GM12878 (cell line): Measurements from ENCODE around the gene CDC42BPB. TPM values are rescaled to one million over a fixed set of nuclear protein-coding genes. Genes with fewer than 3 reads are reported as not detected.

Experiments
- ATAC-seq: fragments of 200-7000 bp; cut with Tn5 transposase; 3 replicates; pipeline ENCODE4 v1.9.1; 2020; ENCODE audit warnings: mild to moderate bottlenecking, moderate library complexity
- BruUV-seq: library from RNA; stranded (reverse); fragments of 400-500 nt; replicated peaks from 2 replicates; lab custom pipeline; 2021; lab: Mats Ljungman, UMichigan
- CTCF ChIA-PET: fragments of 300-600 bp; sonication (Branson Sonifier 250); formaldehyde crosslinking; extraction: SDS; loops from one replicate; lab custom pipeline; 2021; ENCODE audit warnings: inconsistent platforms; lab: Yijun Ruan, JAX
- POLR2A ChIA-PET: fragments of 350-600 bp; formaldehyde crosslinking; extraction: SDS; loops from one replicate; lab custom pipeline; 2021; ENCODE audit warnings: inconsistent platforms; lab: Charles Lee
- RAD21 ChIA-PET: fragments of 300-600 bp; sonication (Branson Sonifier 250); formaldehyde crosslinking; loops from one replicate; lab custom pipeline; 2023; ENCODE audit warnings: antibody characterized with exemption; ENCODE audit not compliant: unreplicated experiment; lab: Charles Lee
- SMC1A ChIA-PET: fragments of 300-600 bp; sonication (Branson Sonifier 250); formaldehyde crosslinking; loops from one replicate; lab custom pipeline; 2023; ENCODE audit not compliant: unreplicated experiment, uncharacterized antibody; lab: Charles Lee
- DNase-seq: peaks from one replicate; pipeline ENCODE4 v3.0.0-alpha.2; 2011; ENCODE audit warnings: low read depth, low spot score
- FAIRE-seq: peaks from 3 replicates; lab custom pipeline; 2011; peaks lifted over from hg19 to GRCh38; lab: Jason Lieb, UNC
- H2AFZ ChIP-seq: 2 replicates; pipeline ENCODE4 v1.6.0; 2011; ENCODE audit warnings: low read depth, low read length, control low read depth; ENCODE audit not compliant: control insufficient read depth
- H3K27ac ChIP-seq: 2 replicates; pipeline ENCODE4 v1.5.1; 2011; ENCODE audit warnings: control low read depth; ENCODE audit not compliant: control insufficient read depth, insufficient read depth
- H3K27me3 ChIP-seq, 2 experiments: replicated peaks in 1 of 2; 2 replicates each; pipeline versions ENCODE4 v1.6.0 to v1.6.1; 2011; ENCODE audit warnings: low read length in 1 of 2; ENCODE audit not compliant: control insufficient read depth in 2 of 2, insufficient read depth in 2 of 2
- H3K36me3 ChIP-seq, 2 experiments: 2 replicates each; pipeline ENCODE4 v1.5.1; 2011; ENCODE audit warnings: low read length in 1 of 2; ENCODE audit not compliant: control insufficient read depth in 2 of 2, insufficient read depth in 2 of 2
- H3K4me1 ChIP-seq: 2 replicates; pipeline ENCODE4 v1.6.1; 2011; ENCODE audit warnings: mild to moderate bottlenecking, low read length, moderate library complexity, mixed read lengths; ENCODE audit not compliant: control insufficient read depth, insufficient read depth
- H3K4me2 ChIP-seq: 2 replicates; pipeline ENCODE4 v1.6.0; 2011; ENCODE audit warnings: control low read depth; ENCODE audit not compliant: control insufficient read depth, insufficient read depth
- H3K4me3 ChIP-seq: fragments of 200-600 bp; sonication (generic); 2 replicates; pipeline ENCODE4 v1.5.1; 2016
- H3K79me2 ChIP-seq: 2 replicates; pipeline ENCODE4 v1.6.0; 2011; ENCODE audit warnings: low read length; ENCODE audit not compliant: control insufficient read depth, insufficient read depth
- H3K9ac ChIP-seq: 2 replicates; pipeline ENCODE4 v1.8.0; 2011; ENCODE audit warnings: low read length, control low read depth, mixed read lengths; ENCODE audit not compliant: control insufficient read depth, insufficient read depth
- H3K9me3 ChIP-seq: replicated peaks from 3 replicates; pipeline ENCODE4 v1.5.1; 2011; ENCODE audit warnings: mild to moderate bottlenecking, low read length; ENCODE audit not compliant: control insufficient read depth, insufficient read depth
- H4K20me1 ChIP-seq: 2 replicates; pipeline ENCODE4 v1.6.0; 2011; ENCODE audit not compliant: control insufficient read depth, insufficient read depth
- BHLHE40 ChIP-seq, 2 experiments: fragments of 450-650 bp in 1 of 2; IDR thresholded peaks; 2 replicates each; pipeline ENCODE4 v1.6.1; 2011 to 2017; ENCODE audit warnings: low read depth in 2 of 2, borderline replicate concordance in 1 of 2, improper control_type of control experiment in 1 of 2, low read length in 1 of 2, mild to moderate bottlenecking in 1 of 2
- BMI1 ChIP-seq: fragments of 450-650 bp; IDR thresholded peaks from 2 replicates; pipeline ENCODE4 v1.6.1; 2016; ENCODE audit warnings: mild to moderate bottlenecking, moderate library complexity, borderline replicate concordance
- BRCA1 ChIP-seq: IDR thresholded peaks from 2 replicates; pipeline ENCODE4 v1.6.1; 2011; ENCODE audit warnings: low read depth, low read length, improper control_type of control experiment
- DPF2 ChIP-seq: fragments of 450-650 bp; IDR thresholded peaks from 2 replicates; pipeline ENCODE4 v1.6.1; 2017; ENCODE audit warnings: mild to moderate bottlenecking
- IKZF2 ChIP-seq, 2 experiments: fragments of 450-650 bp; IDR thresholded peaks; 2 replicates each; pipeline ENCODE4 v1.6.1; 2017; ENCODE audit warnings: mild to moderate bottlenecking in 2 of 2, moderate library complexity in 2 of 2
- LARP7 ChIP-seq: fragments of 450-650 bp; IDR thresholded peaks from 2 replicates; pipeline ENCODE4 v1.6.1; 2017; ENCODE audit warnings: mild to moderate bottlenecking
- MEF2B ChIP-seq: fragments of 450-650 bp; IDR thresholded peaks from 2 replicates; pipeline ENCODE4 v1.6.1; 2018; ENCODE audit warnings: mild to moderate bottlenecking, moderate library complexity; ENCODE audit not compliant: partially characterized antibody, poor library complexity, severe bottlenecking
- MXI1 ChIP-seq: fragments of 150-350 bp; IDR thresholded peaks from 2 replicates; pipeline ENCODE4 v1.6.1; 2011; ENCODE audit warnings: low read depth, mild to moderate bottlenecking, inconsistent platforms, low read length, improper control_type of control experiment
- MYB ChIP-seq: fragments of 150-350 bp; IDR thresholded peaks from 2 replicates; pipeline ENCODE4 v1.6.1; 2014; ENCODE audit warnings: mild to moderate bottlenecking, low read depth, low read length, borderline replicate concordance
- NR2C1 ChIP-seq: fragments of 450-650 bp; IDR thresholded peaks from 2 replicates; pipeline ENCODE4 v1.6.1; 2017; ENCODE audit warnings: antibody characterized with exemption, mild to moderate bottlenecking, moderate library complexity
- RAD21 ChIP-seq: IDR thresholded peaks from 2 replicates; pipeline ENCODE4 v1.6.1; 2011; ENCODE audit warnings: mild to moderate bottlenecking, low read depth, low read length, moderate library complexity; ENCODE audit not compliant: insufficient read depth
- RUNX3 ChIP-seq: IDR thresholded peaks from 2 replicates; pipeline ENCODE4 v1.6.1; 2012; ENCODE audit warnings: low read length, inconsistent platforms
- SMC3 ChIP-seq: IDR thresholded peaks from 2 replicates; pipeline ENCODE4 v1.6.1; 2011; ENCODE audit warnings: low read length, improper control_type of control experiment, borderline replicate concordance
- SPI1 ChIP-seq: IDR thresholded peaks from 2 replicates; pipeline ENCODE4 v1.6.1; 2011; ENCODE audit warnings: low read depth, mild to moderate bottlenecking, low read length, moderate library complexity, borderline replicate concordance; ENCODE audit not compliant: insufficient read depth
- STAT3 ChIP-seq: IDR thresholded peaks from 2 replicates; pipeline ENCODE4 v1.6.1; 2011; ENCODE audit warnings: low read depth, low read length, improper control_type of control experiment
- WGBS: methylation state at CpG from one replicate; pipeline ENCODE4 v1.1.6; 2016; ENCODE audit warnings: low lambda C conversion rate; ENCODE audit not compliant: insufficient replicate concordance, insufficient coverage; ENCODE audit errors: missing lambda C conversion rate; 5-methylcytosine and 5-hydroxymethylcytosine counted together
- in situ Hi-C: fragments of 300-500 bp; cut with MboI; formaldehyde crosslinking; loops from 9 replicates; pipeline ENCODE4 v1.14.3; 2018; ENCODE audit warnings: mixed read lengths
- intact Hi-C: fragments of 100-400 bp; cut with micrococcal nuclease; formaldehyde crosslinking; loops from one replicate; pipeline ENCODE4 v1.14.2; 2022; ENCODE audit not compliant: unreplicated experiment
- polyA plus RNA-seq, 11 experiments: library from polyadenylated mRNA; depleted of rRNA in 4 of 11; unstranded in 6 of 11; stranded (reverse) in 5 of 11; fragments of >200 nt; fragmentation: Nextera tagmentation in 4 of 11; fragmentation: Illumina TruSeq in 1 of 11; extraction: Ambion mirVana in 4 of 11; extraction: Trizol in 1 of 11; gene quantifications; 1 replicate in 1 of 11; 2 replicates in 10 of 11; pipeline versions ENCODE4 v1.2.1 to v1.2.3, GENCODE V29; 2011 to 2016; ENCODE audit warnings: inconsistent platforms in 2 of 11, missing spikeins in 2 of 11, low read depth in 1 of 11
- total RNA-seq, 4 experiments: library from RNA; depleted of rRNA in 3 of 4; stranded (reverse); fragments of >200 nt in 3 of 4; fragmentation: Illumina TruSeq in 1 of 4; extraction: Trizol in 1 of 4; gene quantifications; 2 replicates each; pipeline versions ENCODE4 v1.2.1 to v1.2.3, GENCODE V29; 2013 to 2021
- TF ChIP-seq, protein P1 (sequence below), 3 experiments: IDR thresholded peaks in 2 of 3; conservative IDR thresholded peaks in 1 of 3; 2 replicates each; pipeline ENCODE4 v1.5.1; 2011; ENCODE audit warnings: low read depth in 3 of 3, low read length in 3 of 3, mild to moderate bottlenecking in 3 of 3, control low read depth in 2 of 3, moderate library complexity in 2 of 3, inconsistent platforms in 1 of 3, mixed read lengths in 1 of 3; ENCODE audit not compliant: control insufficient read depth in 2 of 3, insufficient read depth in 1 of 3; ENCODE audit errors: extremely low read depth in 1 of 3
- TF ChIP-seq, protein P2 (sequence below): IDR thresholded peaks from 2 replicates; pipeline ENCODE4 v1.6.1; 2011; ENCODE audit warnings: borderline replicate concordance, low read depth, mild to moderate bottlenecking, moderate library complexity, mixed read lengths, low read length; ENCODE audit not compliant: insufficient read depth; ENCODE audit errors: extremely low read length
- TF ChIP-seq, protein P3 (sequence below): fragments of 450-650 bp; conservative IDR thresholded peaks from 2 replicates; pipeline ENCODE4 v1.6.1; 2017; ENCODE audit warnings: mild to moderate bottlenecking, moderate library complexity

CDC42BPB gene
- total and polyA plus RNA-seq, 10 of the 15 experiments (the other 5 are each of a cell fraction or from before 2014, with no cell fraction given): 0.42 to 22.1 (median 13.3) TPM

DNA sequence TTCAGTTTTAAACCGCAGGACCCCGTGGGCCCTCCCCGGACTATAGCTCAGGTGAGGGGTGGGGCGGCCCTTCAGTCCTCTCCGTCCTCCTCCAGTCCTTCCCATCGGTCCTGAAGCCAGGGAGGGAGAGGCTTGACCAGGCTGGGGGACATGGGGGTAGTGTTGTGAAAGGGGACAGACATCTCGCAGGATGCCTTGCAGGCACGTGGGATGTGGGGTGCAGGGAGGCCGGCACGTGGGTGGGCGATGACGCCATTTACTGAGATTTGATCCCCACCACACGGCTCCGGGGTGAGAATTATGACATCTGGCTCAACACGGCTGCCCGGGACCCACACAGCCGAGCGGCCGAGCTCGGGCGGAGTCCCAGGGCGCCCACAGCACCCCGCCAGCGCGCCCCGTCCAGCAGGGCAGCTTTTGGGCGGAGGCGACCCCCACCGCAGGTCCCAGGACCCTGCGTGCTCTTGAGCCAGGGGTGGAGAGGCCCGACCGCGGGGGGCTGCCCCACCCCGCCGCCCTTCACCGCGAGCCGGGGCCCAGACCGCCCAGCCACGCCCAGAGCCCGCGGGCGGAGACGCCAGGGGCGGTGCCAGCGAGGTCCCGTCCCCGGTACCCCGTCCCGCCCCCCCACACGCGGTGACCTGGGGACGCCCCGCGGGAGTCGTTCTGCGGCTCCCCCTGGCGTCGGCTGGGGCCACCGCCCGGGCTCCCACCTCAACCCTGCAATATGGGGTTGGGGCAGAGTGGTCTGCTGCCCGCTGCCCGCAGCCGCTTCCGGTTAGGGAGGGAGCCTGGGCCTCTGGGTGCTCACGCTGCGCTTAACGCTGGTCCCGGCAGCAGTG, 33.9 kb upstream of the CDC42BPB start:
- 3% methylated on average over 38 of the region's 69 CpGs for WGBS
- Histone ChIP-seq H4K20me1 (no peaks in the 10 kb centered on the region), H3K4me3 (peak overlapping the region; percentile 45; the same call in 1 of the 2 replicates), H3K4me2 (peak overlapping the region; percentile 98), H3K9ac (peak overlapping the region; percentile 19; the same call in 1 of the 2 replicates), H3K79me2 (no peaks in the 10 kb centered on the region), H3K36me3 (no peaks in the 10 kb centered on the region), H3K27me3 (no peaks in the 10 kb centered on the region), H3K4me1 (peaks cover 13% of the 10 kb centered on the region), H3K27ac (no peak overlapping the region), H2AFZ (peak overlapping the region; percentile 87), H3K9me3 (no peaks in the 10 kb centered on the region)
- in situ Hi-C loops: no loop called here
- peak; percentile 89 for ATAC-seq
- ChIA-PET RAD21 (interaction anchor here (1.0 kb wide), 1 partner anchor 13 kb away, joined by 3 read pairs; no protein-coding TSS in a partner anchor), CTCF (interaction anchor here (0.7 to 2.0 kb wide), 3 partner anchors 14 to 200 kb away, joined by 3 to 9 read pairs (median 4); no protein-coding TSS in a partner anchor), POLR2A (no interaction called here), SMC1A (interaction anchor here (0.6 kb wide), 1 partner anchor 22 kb away, joined by 3 read pairs; no protein-coding TSS in a partner anchor)
- no peak for FAIRE-seq
- no peak for DNase-seq
- BruUV-seq: no TSS peak
- intact Hi-C loops: no loop called here
- TF ChIP-seq SMC3: peak; percentile 42; the same call in 1 of the 2 replicates
- no peak for TF ChIP-seq MYB
- TF ChIP-seq, protein P1, sequence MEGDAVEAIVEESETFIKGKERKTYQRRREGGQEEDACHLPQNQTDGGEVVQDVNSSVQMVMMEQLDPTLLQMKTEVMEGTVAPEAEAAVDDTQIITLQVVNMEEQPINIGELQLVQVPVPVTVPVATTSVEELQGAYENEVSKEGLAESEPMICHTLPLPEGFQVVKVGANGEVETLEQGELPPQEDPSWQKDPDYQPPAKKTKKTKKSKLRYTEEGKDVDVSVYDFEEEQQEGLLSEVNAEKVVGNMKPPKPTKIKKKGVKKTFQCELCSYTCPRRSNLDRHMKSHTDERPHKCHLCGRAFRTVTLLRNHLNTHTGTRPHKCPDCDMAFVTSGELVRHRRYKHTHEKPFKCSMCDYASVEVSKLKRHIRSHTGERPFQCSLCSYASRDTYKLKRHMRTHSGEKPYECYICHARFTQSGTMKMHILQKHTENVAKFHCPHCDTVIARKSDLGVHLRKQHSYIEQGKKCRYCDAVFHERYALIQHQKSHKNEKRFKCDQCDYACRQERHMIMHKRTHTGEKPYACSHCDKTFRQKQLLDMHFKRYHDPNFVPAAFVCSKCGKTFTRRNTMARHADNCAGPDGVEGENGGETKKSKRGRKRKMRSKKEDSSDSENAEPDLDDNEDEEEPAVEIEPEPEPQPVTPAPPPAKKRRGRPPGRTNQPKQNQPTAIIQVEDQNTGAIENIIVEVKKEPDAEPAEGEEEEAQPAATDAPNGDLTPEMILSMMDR (IDR thresholded peaks at IDR 0.05 in 2 of 3, conservative IDR thresholded peaks at IDR 0.05 in 1 of 3; ENCODE audit: control insufficient read depth in 2 of 3, extremely low read depth in 1 of 3, insufficient read depth in 1 of 3, low read depth in 3 of 3, low read length in 3 of 3): peak; percentile 43 to 78 (median 73)
- TF ChIP-seq BHLHE40 (IDR thresholded peaks at IDR 0.05; ENCODE audit: borderline replicate concordance in 1 of 2, low read depth in 2 of 2, low read length in 1 of 2): peak; percentile 74 to 90; a peak in 3 of 4 replicates
- no peak for TF ChIP-seq MXI1
- TF ChIP-seq STAT3: no peak
- TF ChIP-seq SPI1: no peak
- no peak; the same call in 1 of the 2 replicates for TF ChIP-seq RUNX3
- peak; percentile 21 for TF ChIP-seq MEF2B
- TF ChIP-seq RAD21: peak; percentile 36; the same call in 1 of the 2 replicates
- no peak for TF ChIP-seq BMI1
- TF ChIP-seq, protein P2, sequence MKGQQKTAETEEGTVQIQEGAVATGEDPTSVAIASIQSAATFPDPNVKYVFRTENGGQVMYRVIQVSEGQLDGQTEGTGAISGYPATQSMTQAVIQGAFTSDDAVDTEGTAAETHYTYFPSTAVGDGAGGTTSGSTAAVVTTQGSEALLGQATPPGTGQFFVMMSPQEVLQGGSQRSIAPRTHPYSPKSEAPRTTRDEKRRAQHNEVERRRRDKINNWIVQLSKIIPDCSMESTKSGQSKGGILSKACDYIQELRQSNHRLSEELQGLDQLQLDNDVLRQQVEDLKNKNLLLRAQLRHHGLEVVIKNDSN: peak; percentile 50
- TF ChIP-seq DPF2: peak; percentile 84; the same call in 1 of the 2 replicates
- TF ChIP-seq BRCA1: no peak
- 0 out of 2 replicates have a peak, but pooled peaks have one; percentile 36 for TF ChIP-seq LARP7
- TF ChIP-seq, protein P3, sequence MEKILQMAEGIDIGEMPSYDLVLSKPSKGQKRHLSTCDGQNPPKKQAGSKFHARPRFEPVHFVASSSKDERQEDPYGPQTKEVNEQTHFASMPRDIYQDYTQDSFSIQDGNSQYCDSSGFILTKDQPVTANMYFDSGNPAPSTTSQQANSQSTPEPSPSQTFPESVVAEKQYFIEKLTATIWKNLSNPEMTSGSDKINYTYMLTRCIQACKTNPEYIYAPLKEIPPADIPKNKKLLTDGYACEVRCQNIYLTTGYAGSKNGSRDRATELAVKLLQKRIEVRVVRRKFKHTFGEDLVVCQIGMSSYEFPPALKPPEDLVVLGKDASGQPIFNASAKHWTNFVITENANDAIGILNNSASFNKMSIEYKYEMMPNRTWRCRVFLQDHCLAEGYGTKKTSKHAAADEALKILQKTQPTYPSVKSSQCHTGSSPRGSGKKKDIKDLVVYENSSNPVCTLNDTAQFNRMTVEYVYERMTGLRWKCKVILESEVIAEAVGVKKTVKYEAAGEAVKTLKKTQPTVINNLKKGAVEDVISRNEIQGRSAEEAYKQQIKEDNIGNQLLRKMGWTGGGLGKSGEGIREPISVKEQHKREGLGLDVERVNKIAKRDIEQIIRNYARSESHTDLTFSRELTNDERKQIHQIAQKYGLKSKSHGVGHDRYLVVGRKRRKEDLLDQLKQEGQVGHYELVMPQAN: no peak
- peak; percentile 13 to 19; a peak in 1 of 4 replicates for TF ChIP-seq IKZF2 (IDR thresholded peaks at IDR 0.05)
- no peak for TF ChIP-seq NR2C1
